ENCODE data around the gene SMARCA1. TPM values are rescaled to one million over a fixed set of nuclear protein-coding genes. Genes with fewer than 3 reads are reported as not detected.

The SMARCA1 gene
- total and polyA plus RNA-seq, 2 donors (not counting 1 experiment from before 2014, with no cell fraction given) = 0.07 to 0.39 TPM

- peaks cover 4 to 6% of the 10 kb centered on the region in 2 donors for H3K4me1 ChIP-seq (ENCODE audit: control insufficient read depth in 2 of 2, insufficient read depth in 2 of 2, low read length in 2 of 2)
- no peaks in the 10 kb centered on the region for H4K20me1 ChIP-seq (ENCODE audit: control insufficient read depth, insufficient read depth, low read length, poor library complexity, severe bottlenecking)
- ChIA-PET CTCF (no interaction called here), POLR2A (interaction anchor here (0.6 kb wide), 1 partner anchor 16 kb away, joined by 3 read pairs; the partner anchor contains the start of gene OCRL)
- WGBS (ENCODE audit: insufficient coverage) = no CpG with 5 or more reads among the region's 3 CpGs
- ATAC-seq (ENCODE audit: low read depth) (no peak), DNase-seq (no peak)
- H3K9me3 ChIP-seq (ENCODE audit: control extremely low read depth in 1 of 3, control insufficient read depth in 2 of 3, insufficient read depth in 1 of 3, low read length in 2 of 3) = peaks cover 0 to 5% (median 0%) of the 10 kb centered on the region in 3 donors
- H3K4me2 ChIP-seq (replicated peaks; ENCODE audit: low read depth, low read length, poor library complexity, severe bottlenecking) = no peak overlapping the region
- peaks cover 17% of the 10 kb centered on the region for H3K27me3 Mint-ChIP-seq
- no peaks in the 10 kb centered on the region for H3K79me2 ChIP-seq (ENCODE audit: control insufficient read depth, insufficient read depth, low read length)
- H3K9me3 Mint-ChIP-seq (ENCODE audit: insufficient read depth) = peaks cover 2% of the 10 kb centered on the region
- H3K36me3 ChIP-seq (replicated peaks in 1 of 2; ENCODE audit: control extremely low read depth in 1 of 2, control insufficient read depth in 1 of 2, extremely low read depth in 1 of 2, insufficient read depth in 2 of 2, low read length in 1 of 2) = no peaks in the 10 kb centered on the region
- H3K27me3 ChIP-seq (replicated peaks in 1 of 4; ENCODE audit: control extremely low read depth in 1 of 4, control insufficient read depth in 3 of 4, insufficient read depth in 4 of 4, low read length in 3 of 4) = peaks cover 0 to 12% (median 4%) of the 10 kb centered on the region in 4 experiments
- intact Hi-C loops (cut with micrococcal nuclease) = no loop called here
- H3K4me3 Mint-ChIP-seq = peak overlapping the region; percentile 81
- peaks cover 8% of the 10 kb centered on the region for H3K4me1 Mint-ChIP-seq
- no peak overlapping the region for H3K9ac ChIP-seq (ENCODE audit: low read length)
- no peak overlapping the region for H3K4me3 ChIP-seq (ENCODE audit: control extremely low read depth in 1 of 5, extremely low read depth in 1 of 5, insufficient read depth in 1 of 5, low read depth in 2 of 5, low read length in 4 of 5)
- no peak overlapping the region for H3K27ac Mint-ChIP-seq
- TF ChIP-seq CTCF (IDR thresholded peaks at IDR 0.05) (no peak), EZH2 (IDR thresholded peaks at IDR 0.05; ENCODE audit: borderline replicate concordance, insufficient read depth, low read depth, low read length, poor library complexity, severe bottlenecking) (no peak)
- H2AFZ ChIP-seq (ENCODE audit: insufficient read depth, low read depth, low read length, poor library complexity, severe bottlenecking) = no peak overlapping the region
- no peak overlapping the region for H3K27ac ChIP-seq (ENCODE audit: low read length in 2 of 2)
Measured at GRCh38 chrX:129524250-129524850, 1.1 kb upstream of the SMARCA1 start.
